K562 (cell line): ENCODE data around the gene RAB25. TPM values are rescaled to one million over a fixed set of nuclear protein-coding genes. Genes with fewer than 3 reads are reported as not detected.

Experiments used
- CBFB ChIP-seq: sonication (generic); formaldehyde crosslinking; IDR thresholded peaks from 2 replicates; pipeline ENCODE4 v1.4.0; 2020; ENCODE audit warnings: mild to moderate bottlenecking, missing genetic modification reagents
- CCNT2 ChIP-seq: IDR thresholded peaks from 2 replicates; pipeline ENCODE4 v1.6.1; 2011; ENCODE audit warnings: borderline replicate concordance, low read depth, mild to moderate bottlenecking, moderate library complexity, mixed read lengths, low read length; ENCODE audit not compliant: insufficient read length; ENCODE audit errors: extremely low read depth
- CHD2 ChIP-seq: IDR thresholded peaks from 2 replicates; pipeline ENCODE4 v1.6.1; 2011; ENCODE audit warnings: low read depth, low read length
- CXXC5 ChIP-seq: fragments of 250-450 bp; sonication (Bioruptor Pico); IDR thresholded peaks from 2 replicates; pipeline ENCODE4 v1.8.0; 2022; ENCODE audit warnings: inconsistent platforms, mild to moderate bottlenecking, moderate library complexity
- FOXK2 ChIP-seq, 2 experiments: fragments of 450-650 bp; IDR thresholded peaks in 1 of 2; conservative IDR thresholded peaks in 1 of 2; 2 replicates each; pipeline ENCODE4 v1.6.1; 2016; ENCODE audit warnings: low read depth in 2 of 2, mild to moderate bottlenecking in 1 of 2
- HNRNPLL ChIP-seq: fragments of 200-400 bp; formaldehyde crosslinking; IDR thresholded peaks from 2 replicates; pipeline ENCODE4 v1.6.1; 2017; ENCODE audit warnings: low read length, low read depth, mild to moderate bottlenecking; ENCODE audit not compliant: poor library complexity, severe bottlenecking
- JUN ChIP-seq, 2 experiments: sonication (generic) in 1 of 2; formaldehyde crosslinking in 1 of 2; IDR thresholded peaks; 2 replicates each; pipeline versions ENCODE4 v1.6.1 to v1.8.0; 2012 to 2022; ENCODE audit warnings: borderline replicate concordance in 2 of 2, mild to moderate bottlenecking in 2 of 2, improper control_type of control experiment in 1 of 2, low read depth in 1 of 2, low read length in 1 of 2, missing genetic modification reagents in 1 of 2
- L3MBTL2 ChIP-seq: fragments of 450-650 bp; IDR thresholded peaks from 2 replicates; pipeline ENCODE4 v1.6.1; 2016; ENCODE audit warnings: mild to moderate bottlenecking, moderate library complexity
- MAFG ChIP-seq: fragments of 450-650 bp; conservative IDR thresholded peaks from 2 replicates; pipeline ENCODE4 v1.6.1; 2016; ENCODE audit warnings: missing genetic modification characterization, missing compliant biosample characterization
- RBBP5 ChIP-seq: fragments of 200-600 bp; sonication (generic); IDR thresholded peaks from 2 replicates; pipeline ENCODE4 v1.6.1; 2012; ENCODE audit warnings: borderline replicate concordance, mild to moderate bottlenecking, low read length, control low read depth, inconsistent platforms; ENCODE audit not compliant: insufficient read depth, poor library complexity, severe bottlenecking
- SMAD4 ChIP-seq: fragments of 250-450 bp; sonication (Bioruptor Pico); conservative IDR thresholded peaks from 2 replicates; pipeline ENCODE4 v1.8.0; 2021; ENCODE audit warnings: inconsistent platforms, mild to moderate bottlenecking, moderate library complexity
- SREBF1 ChIP-seq: fragments of 150-350 bp; IDR thresholded peaks from 2 replicates; pipeline ENCODE4 v1.6.1; 2014; ENCODE audit warnings: antibody characterized with exemption, low read depth, low read length, borderline replicate concordance
- TOE1 ChIP-seq, 2 experiments: fragments of 450-650 bp in 1 of 2; sonication (generic) in 1 of 2; formaldehyde crosslinking in 1 of 2; IDR thresholded peaks; 2 replicates each; pipeline versions ENCODE4 v1.7.1 to v1.8.0; 2016 to 2022; ENCODE audit warnings: borderline replicate concordance in 2 of 2, mild to moderate bottlenecking in 2 of 2, antibody characterized with exemption in 1 of 2, inconsistent platforms in 1 of 2, low read depth in 1 of 2, missing genetic modification reagents in 1 of 2, moderate library complexity in 1 of 2
- TRIM28 ChIP-seq: fragments of 450-650 bp; IDR thresholded peaks from 2 replicates; pipeline ENCODE4 v1.6.1; 2017
- ZBTB17 ChIP-seq: fragments of 450-650 bp; formaldehyde crosslinking; IDR thresholded peaks from 2 replicates; pipeline ENCODE4 v1.4.0; 2020; ENCODE audit warnings: mild to moderate bottlenecking
- ZNF551 ChIP-seq: fragments of 250-450 bp; sonication (Bioruptor Pico); IDR thresholded peaks from 2 replicates; pipeline ENCODE4 v1.5.0; 2021; ENCODE audit warnings: mild to moderate bottlenecking, moderate library complexity
- ZNF583 ChIP-seq: fragments of 250-450 bp; sonication (Bioruptor Pico); IDR thresholded peaks from 2 replicates; pipeline ENCODE4 v1.4.0; 2020
- polyA plus RNA-seq, 8 experiments: library from polyadenylated mRNA; depleted of rRNA in 4 of 8; stranded (reverse) in 5 of 8; unstranded in 3 of 8; fragments of >200 nt; fragmentation: Nextera tagmentation in 2 of 8; fragmentation: Illumina TruSeq in 1 of 8; extraction: Ambion mirVana in 2 of 8; extraction: Trizol in 1 of 8; gene quantifications; 2 replicates each; pipeline versions ENCODE4 v1.2.1 to v1.2.3, GENCODE V29; 2011 to 2014; ENCODE audit warnings: inconsistent platforms in 1 of 8, missing spikeins in 1 of 8
- total RNA-seq, 7 experiments: library from RNA; depleted of rRNA in 6 of 7; stranded (reverse); fragments of >200 nt in 6 of 7; fragmentation: Illumina TruSeq in 2 of 7; extraction: Trizol in 2 of 7; gene quantifications; 2 replicates each; pipeline versions ENCODE4 v1.2.1 to v1.2.3, GENCODE V29; 2011 to 2021; ENCODE audit warnings: low replicate concordance in 1 of 7
- TF ChIP-seq, protein P1 (sequence below), 2 experiments: fragments of 450-650 bp; conservative IDR thresholded peaks; 2 replicates each; pipeline ENCODE4 v1.6.1; 2017; ENCODE audit warnings: mild to moderate bottlenecking in 2 of 2, moderate library complexity in 2 of 2
- TF ChIP-seq, protein P2 (sequence below): sonication (generic); formaldehyde crosslinking; IDR thresholded peaks from 2 replicates; pipeline ENCODE4 v1.8.1; 2022; ENCODE audit warnings: missing genetic modification reagents
- TF ChIP-seq, protein P3 (sequence below), 3 experiments: fragments of 200-800 bp in 1 of 3; fragments of 250-450 bp in 1 of 3; fragments of 450-650 bp in 1 of 3; sonication (Bioruptor Pico) in 1 of 3; sonication (Bioruptor generic) in 1 of 3; formaldehyde crosslinking in 1 of 3; IDR thresholded peaks; 2 replicates each; pipeline versions ENCODE4 v1.6.1 to v1.8.0; 2016 to 2022; ENCODE audit warnings: mild to moderate bottlenecking in 2 of 3, missing genetic modification characterization in 2 of 3, missing compliant biosample characterization in 1 of 3, moderate library complexity in 1 of 3

RAB25 gene
- total and polyA plus RNA-seq, 9 of the 15 experiments (the other 6 are each of a cell fraction or from before 2014, with no cell fraction given), result 0.10 to 0.27 (median 0.13) TPM; not detected in 6

DNA sequence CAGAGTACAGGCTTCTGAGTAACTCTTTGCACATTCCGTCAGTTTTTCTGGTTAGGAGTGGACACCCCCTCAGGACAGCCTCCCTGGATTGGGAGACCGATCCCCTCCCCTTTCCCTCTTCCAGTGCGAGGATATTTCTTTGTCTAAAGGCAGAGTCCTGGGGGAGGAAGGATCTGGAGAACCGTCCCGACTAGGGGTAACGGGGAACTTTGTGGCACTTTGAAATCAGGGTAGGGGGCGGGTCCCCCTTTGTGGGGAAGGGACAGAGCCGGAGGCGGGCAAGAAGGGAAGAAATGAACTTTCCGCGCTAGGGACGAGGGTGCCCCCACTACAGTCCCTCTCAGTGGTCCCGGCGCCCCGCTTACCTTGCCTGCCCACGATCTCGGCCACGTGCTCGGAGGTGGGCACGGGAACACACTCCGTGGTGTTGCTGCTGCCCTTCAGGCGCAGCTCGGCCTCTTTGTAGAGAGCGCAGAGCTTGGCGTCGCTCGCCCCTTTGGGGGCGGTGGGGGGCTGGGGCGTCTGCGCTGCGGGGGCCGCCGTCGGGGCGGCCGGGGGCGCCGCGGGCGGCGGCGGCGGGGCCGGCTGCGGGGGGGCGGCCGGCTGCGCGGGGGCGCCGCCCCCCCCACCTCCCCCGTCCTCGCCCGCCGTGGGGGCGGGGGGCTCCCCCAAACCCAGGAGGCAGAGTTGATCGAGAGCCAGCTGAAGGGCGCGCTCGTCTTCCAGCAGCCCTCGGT is 20.4 kb downstream of the RAB25 start (continued):
- TF ChIP-seq ZNF551 (CRISPR knock-in tag) (no peak), CBFB (no peak), ZNF583 (CRISPR knock-in tag) (no peak), SREBF1 (no peak), TOE1 (IDR thresholded peaks at IDR 0.05; ENCODE audit: borderline replicate concordance) (no peak), TOE1 (CRISPR knock-in tag; IDR thresholded peaks at IDR 0.05; ENCODE audit: borderline replicate concordance, low read depth) (no peak), L3MBTL2 (peak; percentile 69), RBBP5 (peak; percentile 21), FOXK2 (conservative IDR thresholded peaks at IDR 0.05 in 1 of 2, IDR thresholded peaks at IDR 0.05 in 1 of 2; ENCODE audit: low read depth in 2 of 2) (no peak), SMAD4 (CRISPR knock-in tag) (0 out of 2 replicates have a peak, but pooled peaks have one; percentile 31), TRIM28 (no peak), HNRNPLL (no peak), JUN (IDR thresholded peaks at IDR 0.05; ENCODE audit: borderline replicate concordance, low read depth, low read length) (no peak), JUN (CRISPR knock-in tag; IDR thresholded peaks at IDR 0.05; ENCODE audit: borderline replicate concordance) (no peak), CHD2 (0 out of 2 replicates have a peak, but pooled peaks have one; percentile 11), CCNT2 (no peak), MAFG (tag) (no peak), ZBTB17 (CRISPR knock-in tag) (no peak), CXXC5 (CRISPR knock-in tag) (peak; percentile 24; the same call in 1 of the 2 replicates)
- TF ChIP-seq, protein P1, sequence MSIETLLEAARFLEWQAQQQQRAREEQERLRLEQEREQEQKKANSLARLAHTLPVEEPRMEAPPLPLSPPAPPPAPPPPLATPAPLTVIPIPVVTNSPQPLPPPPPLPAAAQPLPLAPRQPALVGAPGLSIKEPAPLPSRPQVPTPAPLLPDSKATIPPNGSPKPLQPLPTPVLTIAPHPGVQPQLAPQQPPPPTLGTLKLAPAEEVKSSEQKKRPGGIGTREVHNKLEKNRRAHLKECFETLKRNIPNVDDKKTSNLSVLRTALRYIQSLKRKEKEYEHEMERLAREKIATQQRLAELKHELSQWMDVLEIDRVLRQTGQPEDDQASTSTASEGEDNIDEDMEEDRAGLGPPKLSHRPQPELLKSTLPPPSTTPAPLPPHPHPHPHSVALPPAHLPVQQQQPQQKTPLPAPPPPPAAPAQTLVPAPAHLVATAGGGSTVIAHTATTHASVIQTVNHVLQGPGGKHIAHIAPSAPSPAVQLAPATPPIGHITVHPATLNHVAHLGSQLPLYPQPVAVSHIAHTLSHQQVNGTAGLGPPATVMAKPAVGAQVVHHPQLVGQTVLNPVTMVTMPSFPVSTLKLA (conservative IDR thresholded peaks at IDR 0.05), result peak; percentile 73 to 74
- TF ChIP-seq, protein P2, sequence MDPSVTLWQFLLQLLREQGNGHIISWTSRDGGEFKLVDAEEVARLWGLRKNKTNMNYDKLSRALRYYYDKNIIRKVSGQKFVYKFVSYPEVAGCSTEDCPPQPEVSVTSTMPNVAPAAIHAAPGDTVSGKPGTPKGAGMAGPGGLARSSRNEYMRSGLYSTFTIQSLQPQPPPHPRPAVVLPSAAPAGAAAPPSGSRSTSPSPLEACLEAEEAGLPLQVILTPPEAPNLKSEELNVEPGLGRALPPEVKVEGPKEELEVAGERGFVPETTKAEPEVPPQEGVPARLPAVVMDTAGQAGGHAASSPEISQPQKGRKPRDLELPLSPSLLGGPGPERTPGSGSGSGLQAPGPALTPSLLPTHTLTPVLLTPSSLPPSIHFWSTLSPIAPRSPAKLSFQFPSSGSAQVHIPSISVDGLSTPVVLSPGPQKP (CRISPR knock-in tag), result no peak
- TF ChIP-seq, protein P3, sequence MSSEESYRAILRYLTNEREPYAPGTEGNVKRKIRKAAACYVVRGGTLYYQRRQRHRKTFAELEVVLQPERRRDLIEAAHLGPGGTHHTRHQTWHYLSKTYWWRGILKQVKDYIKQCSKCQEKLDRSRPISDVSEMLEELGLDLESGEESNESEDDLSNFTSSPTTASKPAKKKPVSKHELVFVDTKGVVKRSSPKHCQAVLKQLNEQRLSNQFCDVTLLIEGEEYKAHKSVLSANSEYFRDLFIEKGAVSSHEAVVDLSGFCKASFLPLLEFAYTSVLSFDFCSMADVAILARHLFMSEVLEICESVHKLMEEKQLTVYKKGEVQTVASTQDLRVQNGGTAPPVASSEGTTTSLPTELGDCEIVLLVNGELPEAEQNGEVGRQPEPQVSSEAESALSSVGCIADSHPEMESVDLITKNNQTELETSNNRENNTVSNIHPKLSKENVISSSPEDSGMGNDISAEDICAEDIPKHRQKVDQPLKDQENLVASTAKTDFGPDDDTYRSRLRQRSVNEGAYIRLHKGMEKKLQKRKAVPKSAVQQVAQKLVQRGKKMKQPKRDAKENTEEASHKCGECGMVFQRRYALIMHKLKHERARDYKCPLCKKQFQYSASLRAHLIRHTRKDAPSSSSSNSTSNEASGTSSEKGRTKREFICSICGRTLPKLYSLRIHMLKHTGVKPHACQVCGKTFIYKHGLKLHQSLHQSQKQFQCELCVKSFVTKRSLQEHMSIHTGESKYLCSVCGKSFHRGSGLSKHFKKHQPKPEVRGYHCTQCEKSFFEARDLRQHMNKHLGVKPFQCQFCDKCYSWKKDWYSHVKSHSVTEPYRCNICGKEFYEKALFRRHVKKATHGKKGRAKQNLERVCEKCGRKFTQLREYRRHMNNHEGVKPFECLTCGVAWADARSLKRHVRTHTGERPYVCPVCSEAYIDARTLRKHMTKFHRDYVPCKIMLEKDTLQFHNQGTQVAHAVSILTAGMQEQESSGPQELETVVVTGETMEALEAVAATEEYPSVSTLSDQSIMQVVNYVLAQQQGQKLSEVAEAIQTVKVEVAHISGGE (CRISPR knock-in tag; IDR thresholded peaks at IDR 0.05), result peak in 1 of 3 experiments; percentile 29; a peak in 2 of 6 replicates
